ENCODE data around the gene KLHL29. TPM values are rescaled to one million over a fixed set of nuclear protein-coding genes. Genes with fewer than 3 reads are reported as not detected.

The KLHL29 gene
- total RNA-seq, 1 donor from 2014 or later = 12.9 TPM

DNA sequence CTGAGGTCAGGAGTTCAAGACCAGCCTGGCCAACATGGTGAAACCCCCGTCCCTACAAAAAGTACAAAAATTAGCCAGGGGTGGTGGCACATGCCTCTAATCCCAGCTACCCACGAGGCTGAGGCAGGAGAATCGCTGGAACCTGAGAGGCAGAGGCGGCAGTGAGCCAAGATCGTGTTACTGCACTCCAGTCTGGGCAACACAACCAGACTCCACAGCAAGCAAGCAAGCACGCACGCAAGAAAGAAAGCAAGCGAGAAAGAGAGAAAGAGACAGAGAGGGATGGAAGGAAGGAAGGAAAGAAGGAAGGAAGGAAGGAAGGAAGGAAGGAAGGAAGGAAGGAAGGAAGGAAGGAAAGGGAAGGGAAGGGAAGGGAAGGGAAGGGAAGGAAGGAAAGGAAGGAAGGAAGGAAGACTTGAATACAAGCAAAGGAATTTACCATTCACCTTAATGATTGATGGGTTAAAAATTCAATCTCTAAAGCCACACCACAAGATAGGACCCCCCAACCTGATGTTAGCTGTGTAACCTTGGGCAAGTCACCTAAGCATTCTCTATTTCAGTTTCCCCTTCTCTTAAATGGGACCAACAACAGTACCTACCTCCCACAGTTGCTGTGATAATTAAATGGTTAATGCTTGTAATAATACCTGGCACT is 360.2 kb downstream of the KLHL29 start:
- Histone ChIP-seq H3K9me3 (no peaks in the 10 kb centered on the region), H3K36me3 (no peaks in the 10 kb centered on the region), H3K27ac (no peak overlapping the region), H3K27me3 (ENCODE audit: low read depth) (no peaks in the 10 kb centered on the region), H3K4me3 (no peak overlapping the region), H3K4me1 (peaks cover 8% of the 10 kb centered on the region)
- intact Hi-C loops (cut with DNase I) = no loop called here
- TF ChIP-seq, protein P1, sequence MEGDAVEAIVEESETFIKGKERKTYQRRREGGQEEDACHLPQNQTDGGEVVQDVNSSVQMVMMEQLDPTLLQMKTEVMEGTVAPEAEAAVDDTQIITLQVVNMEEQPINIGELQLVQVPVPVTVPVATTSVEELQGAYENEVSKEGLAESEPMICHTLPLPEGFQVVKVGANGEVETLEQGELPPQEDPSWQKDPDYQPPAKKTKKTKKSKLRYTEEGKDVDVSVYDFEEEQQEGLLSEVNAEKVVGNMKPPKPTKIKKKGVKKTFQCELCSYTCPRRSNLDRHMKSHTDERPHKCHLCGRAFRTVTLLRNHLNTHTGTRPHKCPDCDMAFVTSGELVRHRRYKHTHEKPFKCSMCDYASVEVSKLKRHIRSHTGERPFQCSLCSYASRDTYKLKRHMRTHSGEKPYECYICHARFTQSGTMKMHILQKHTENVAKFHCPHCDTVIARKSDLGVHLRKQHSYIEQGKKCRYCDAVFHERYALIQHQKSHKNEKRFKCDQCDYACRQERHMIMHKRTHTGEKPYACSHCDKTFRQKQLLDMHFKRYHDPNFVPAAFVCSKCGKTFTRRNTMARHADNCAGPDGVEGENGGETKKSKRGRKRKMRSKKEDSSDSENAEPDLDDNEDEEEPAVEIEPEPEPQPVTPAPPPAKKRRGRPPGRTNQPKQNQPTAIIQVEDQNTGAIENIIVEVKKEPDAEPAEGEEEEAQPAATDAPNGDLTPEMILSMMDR (IDR thresholded peaks at IDR 0.05) = no peak
- DNase-seq (no peak), ATAC-seq (no peak)

GRCh38 chr2:23745726-23746105 is 360.7 kb downstream of the KLHL29 start:
- Histone ChIP-seq H3K4me1 (peaks cover 8% of the 10 kb centered on the region), H3K27me3 (ENCODE audit: low read depth) (no peaks in the 10 kb centered on the region), H3K4me3 (no peak overlapping the region), H3K36me3 (no peaks in the 10 kb centered on the region), H3K9me3 (no peaks in the 10 kb centered on the region), H3K27ac (no peak overlapping the region)
- ATAC-seq = peak; percentile 52 to 53
- no peak for DNase-seq
- intact Hi-C loops (cut with DNase I) = no loop called here
- TF ChIP-seq, protein P1 (IDR thresholded peaks at IDR 0.05) = no peak

DNA sequence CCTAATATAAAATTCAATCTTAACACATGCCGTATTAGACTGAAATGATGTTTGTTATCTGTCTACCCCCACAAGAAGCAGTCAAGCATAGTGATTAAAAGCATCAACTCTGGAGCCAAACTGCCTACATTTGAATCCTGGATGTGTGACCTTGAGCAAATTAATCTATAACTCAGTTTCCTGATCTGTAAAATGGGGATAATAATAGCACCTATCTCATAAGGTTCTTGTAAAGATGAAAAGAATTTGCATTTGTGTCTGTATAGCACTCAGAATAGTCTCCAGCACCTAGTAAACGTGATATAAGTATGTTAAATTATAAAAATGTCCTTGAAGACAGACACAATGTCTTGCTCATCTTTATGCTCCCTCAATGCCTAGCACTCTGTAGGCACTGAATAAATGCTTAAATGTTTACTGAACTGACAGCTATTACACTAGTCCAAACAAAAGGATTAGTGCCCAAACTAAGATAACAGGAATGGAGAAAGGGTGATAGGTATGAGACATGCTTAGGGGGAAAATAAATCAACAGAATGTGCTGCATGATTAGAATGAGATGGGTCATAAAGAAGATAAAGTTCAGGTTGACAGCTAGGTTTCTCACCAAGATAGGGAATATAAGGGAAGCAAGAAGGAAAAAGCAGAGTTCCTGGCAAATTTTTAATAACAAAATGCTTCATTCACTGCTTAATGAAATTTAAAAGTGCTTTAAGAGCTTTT is 361.3 kb downstream of the KLHL29 start:
- TF ChIP-seq, protein P1 (IDR thresholded peaks at IDR 0.05) = no peak
- no peak overlapping the region for H3K27ac ChIP-seq
- H3K27me3 ChIP-seq (ENCODE audit: low read depth) = no peaks in the 10 kb centered on the region
- ATAC-seq (no peak), DNase-seq (no peak)
- intact Hi-C loops (cut with DNase I) = no loop called here
- peaks cover 8% of the 10 kb centered on the region for H3K4me1 ChIP-seq
- no peaks in the 10 kb centered on the region for H3K9me3 ChIP-seq
- no peak overlapping the region for H3K4me3 ChIP-seq
- H3K36me3 ChIP-seq = no peaks in the 10 kb centered on the region

DNA sequence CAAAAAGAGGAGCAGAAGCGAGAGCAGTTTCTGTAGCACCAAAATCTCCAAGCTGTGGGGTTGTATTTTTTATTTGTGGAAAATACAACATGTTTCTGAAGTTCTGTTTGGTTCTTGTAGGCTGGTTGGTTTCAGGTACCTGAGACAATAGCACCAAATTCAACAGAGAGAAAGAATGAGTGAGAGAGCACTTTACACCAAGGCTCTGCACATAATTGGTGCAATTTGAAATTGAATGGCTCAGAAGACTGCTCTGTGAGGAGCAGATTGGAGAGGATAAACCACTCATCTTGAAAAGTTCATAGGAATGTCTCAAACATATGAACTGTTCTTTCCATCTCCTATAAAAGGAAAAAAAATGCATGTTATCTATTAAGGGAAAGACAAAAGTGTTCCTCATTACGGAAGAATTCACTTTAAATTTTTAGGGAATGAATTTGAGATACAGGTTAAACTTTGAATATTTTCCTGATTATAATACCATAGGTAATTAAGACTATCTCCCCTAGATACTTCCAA is 366.8 kb downstream of the KLHL29 start:
- H3K4me1 ChIP-seq = no peaks in the 10 kb centered on the region
- no peaks in the 10 kb centered on the region for H3K27me3 ChIP-seq (ENCODE audit: low read depth)
- TF ChIP-seq, protein P1 (IDR thresholded peaks at IDR 0.05) = no peak
- no peak overlapping the region for H3K27ac ChIP-seq
- H3K36me3 ChIP-seq = peaks cover 17% of the 10 kb centered on the region
- no peak for ATAC-seq
- no peak for DNase-seq
- H3K9me3 ChIP-seq = no peaks in the 10 kb centered on the region
- intact Hi-C loops (cut with DNase I) = no loop called here
- no peak overlapping the region for H3K4me3 ChIP-seq

DNA sequence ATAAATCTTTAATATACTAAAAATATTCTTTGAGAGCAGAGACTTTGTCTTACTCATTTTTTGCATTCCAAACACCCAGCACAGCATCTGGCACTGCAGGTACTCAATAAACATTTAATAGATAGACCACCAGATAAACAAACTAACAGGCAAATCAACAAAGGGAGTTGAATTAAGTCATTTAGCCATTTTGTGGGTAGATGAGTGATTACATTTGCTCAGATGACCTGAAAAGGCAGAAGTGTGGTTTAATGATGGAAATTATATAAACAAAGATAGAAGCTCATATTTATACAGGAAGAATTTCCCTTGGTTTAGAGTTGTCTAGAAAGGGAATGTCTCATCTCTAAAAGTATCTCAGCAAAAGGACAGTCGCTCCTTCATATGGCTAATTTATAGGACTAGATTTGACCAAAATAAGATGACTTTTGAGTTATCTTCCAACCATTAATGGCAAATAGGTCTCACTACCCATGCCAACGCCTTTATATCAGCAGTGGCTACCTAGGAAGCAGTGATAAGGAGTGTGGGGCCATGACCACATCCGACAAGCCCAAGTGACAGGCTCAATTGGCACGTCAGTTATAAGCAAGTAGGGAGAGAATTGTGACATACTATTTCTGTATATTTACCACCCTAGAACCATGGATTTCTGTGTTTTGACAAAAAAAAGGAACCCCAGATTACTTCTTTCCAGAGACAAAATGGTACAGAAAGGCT is 368.5 kb downstream of the KLHL29 start:
- H3K36me3 ChIP-seq = peaks cover 22% of the 10 kb centered on the region
- H3K4me3 ChIP-seq = no peak overlapping the region
- peaks cover 6% of the 10 kb centered on the region for H3K4me1 ChIP-seq
- DNase-seq (no peak), ATAC-seq (no peak)
- TF ChIP-seq, protein P1 (IDR thresholded peaks at IDR 0.05) = no peak
- intact Hi-C loops (cut with DNase I) = no loop called here
- H3K27me3 ChIP-seq (ENCODE audit: low read depth) = no peaks in the 10 kb centered on the region
- no peak overlapping the region for H3K27ac ChIP-seq
- H3K9me3 ChIP-seq = no peaks in the 10 kb centered on the region
